ENCODE results near the gene KDM7A.
A peak's percentile ranks its signal among the peaks of the same experiment; 100 is the strongest.
"Not testable (repeated sequence)": the region's sequence is repeated elsewhere in the genome, so short reads cannot be mapped to it uniquely, and the experiment has no call there.

KDM7A gene

GRCh38 chr7:140155428-140155827 lies 21.4 kb downstream of the KDM7A start:
- DNase-seq = no peak

- no peak for DNase-seq
Observed at GRCh38 chr7:140153666-140154161, 23.1 kb downstream of the KDM7A start.

- no peak for DNase-seq
Observed at GRCh38 chr7:140146574-140146973, 30.2 kb downstream of the KDM7A start.

GRCh38 chr7:140145709-140146108 lies 31.1 kb downstream of the KDM7A start:
- no peak for DNase-seq

- DNase-seq = no peak
Observed at GRCh38 chr7:140144821-140145220, 32.0 kb downstream of the KDM7A start.

- no peak for DNase-seq
Observed at GRCh38 chr7:140143997-140144396, 32.8 kb downstream of the KDM7A start.

- DNase-seq = no peak
Observed at GRCh38 chr7:140142031-140142430, 34.8 kb downstream of the KDM7A start.

- no peak for DNase-seq
Observed at GRCh38 chr7:140141256-140141655, 35.5 kb downstream of the KDM7A start.

GRCh38 chr7:140137078-140137477 lies 39.7 kb downstream of the KDM7A start:
- no peak for DNase-seq

GRCh38 chr7:140136073-140136472 lies 40.7 kb downstream of the KDM7A start:
- DNase-seq = no peak

GRCh38 chr7:140134039-140134438 lies 42.7 kb downstream of the KDM7A start:
- DNase-seq = no peak

GRCh38 chr7:140127360-140128127 lies 49.2 kb downstream of the KDM7A start:
- no peak for DNase-seq

- no peak for DNase-seq
Observed at GRCh38 chr7:140126435-140127034, 50.2 kb downstream of the KDM7A start.

- no peak for DNase-seq
Observed at GRCh38 chr7:140122965-140123364, 53.8 kb downstream of the KDM7A start.

GRCh38 chr7:140121326-140121725 lies 55.5 kb downstream of the KDM7A start:
- DNase-seq = no peak

- DNase-seq = not testable (repeated sequence)
Observed at GRCh38 chr7:140114817-140115216, 62.0 kb downstream of the KDM7A start.

GRCh38 chr7:140108777-140109176 lies 68.0 kb downstream of the KDM7A start:
- DNase-seq = not testable (repeated sequence)

- no peak for DNase-seq
Observed at GRCh38 chr7:140096459-140096858, 80.3 kb downstream of the KDM7A start.

- DNase-seq = no peak
Observed at GRCh38 chr7:140093375-140093774, 83.4 kb downstream of the KDM7A start.

- DNase-seq = no peak
Observed at GRCh38 chr7:140085447-140085846, 91.3 kb downstream of the KDM7A start.

- peak; percentile 49 for DNase-seq
Observed at GRCh38 chr7:140084972-140085371, 91.8 kb downstream of the KDM7A start.

GRCh38 chr7:140084142-140084655 lies 92.6 kb downstream of the KDM7A start:
- DNase-seq = no peak

- DNase-seq = no peak
Observed at GRCh38 chr7:140082770-140083169, 94.0 kb downstream of the KDM7A start.

- no peak for DNase-seq
Observed at GRCh38 chr7:140081774-140082425, 94.9 kb downstream of the KDM7A start.

Measured in activated CD8-positive, alpha-beta memory T cell treated with anti-CD3 and anti-CD28 coated beads, Interleukin-2, amount 50 U/mL, for 4 hours (primary cell).